ENCODE results near the gene TBX4. TPM values are rescaled to one million over a fixed set of nuclear protein-coding genes. Genes with fewer than 3 reads are reported as not detected.
A peak's percentile ranks its signal among the peaks of the same experiment; 100 is the strongest.

The TBX4 gene
- total and polyA plus RNA-seq, 9 of the 15 experiments (the other 6 are each of a cell fraction or from before 2014, with no cell fraction given), result not detected

DNA sequence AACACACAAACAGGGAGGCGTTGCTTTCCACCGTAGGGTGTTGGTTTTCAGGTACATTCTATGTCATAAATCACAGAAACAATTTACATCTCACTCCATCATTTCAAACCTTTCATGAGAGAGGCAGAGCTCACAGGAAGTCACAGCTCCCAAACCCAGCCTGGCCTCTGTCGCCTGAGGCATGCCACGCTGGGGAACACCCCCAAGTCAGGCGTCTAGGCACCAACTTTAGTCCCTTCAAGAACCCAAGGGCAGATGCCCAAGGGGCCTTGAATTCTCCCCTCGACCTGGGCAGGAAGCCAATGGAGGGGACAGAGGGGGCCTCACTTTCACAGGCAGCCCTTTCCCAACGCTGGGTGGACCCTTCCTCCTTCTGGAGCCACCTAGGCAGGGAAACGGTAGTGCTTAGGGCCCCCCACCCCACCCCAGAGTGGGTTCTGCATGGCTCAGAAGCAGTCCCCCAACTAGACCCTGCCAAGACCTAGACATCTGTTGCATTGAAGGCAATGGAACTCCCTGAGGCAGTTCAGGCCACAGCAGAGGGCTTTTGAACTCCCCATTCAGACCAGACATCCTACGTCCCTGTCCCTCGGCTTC is 10.6 kb downstream of the TBX4 start:
- Histone ChIP-seq H3K27ac (ENCODE audit: extremely low read depth, low read depth, low read length) (no peak overlapping the region), H3K4me3 (no peak overlapping the region), H3K9ac (ENCODE audit: insufficient read depth in 1 of 2, low read depth in 2 of 2, low read length in 2 of 2) (no peak overlapping the region), H4K20me1 (replicated peaks; ENCODE audit: control insufficient read depth, insufficient read depth, low read length) (0 out of 2 replicates have a peak, but pooled peaks cover 8% of the 10 kb centered on the region), H3K79me2 (ENCODE audit: control insufficient read depth, insufficient read depth, low read length) (no peaks in the 10 kb centered on the region), H2AFZ (ENCODE audit: low read depth, low read length) (no peak overlapping the region), H3K9me3 (replicated peaks; ENCODE audit: control insufficient read depth, insufficient read depth, low read depth, low read length) (no peaks in the 10 kb centered on the region), H3K36me3 (ENCODE audit: control insufficient read depth, insufficient read depth, low read length) (no peaks in the 10 kb centered on the region), H3K27me3 (ENCODE audit: control insufficient read depth in 2 of 2, insufficient read depth in 2 of 2, low read length in 2 of 2) (peaks cover 18 to 39% of the 10 kb centered on the region in 2 experiments), H3K4me2 (ENCODE audit: insufficient read depth, low read length) (no peak overlapping the region), H3K9me1 (ENCODE audit: control insufficient read depth, insufficient read depth, low read length) (peaks cover 4% of the 10 kb centered on the region), H3K4me1 (replicated peaks in 1 of 2; ENCODE audit: control insufficient read depth in 2 of 2, insufficient read depth in 2 of 2, low read length in 2 of 2) (peaks cover 1 to 22% of the 10 kb centered on the region in 2 experiments; a peak in 3 of 5 replicates)
- ATAC-seq, result no peak
- BruUV-seq (replicated peaks), result no TSS peak
- no peak for DNase-seq (ENCODE audit: extremely low read depth in 1 of 4, low spot score in 3 of 4)
- in situ Hi-C loops (cut with MboI), result no loop called here
- intact Hi-C loops (cut with micrococcal nuclease), result no loop called here
- WGBS (ENCODE audit: insufficient coverage, low coverage, missing lambda C conversion rate), result 18% methylated on average over 7 of the region's 10 CpGs
- ChIA-PET CTCF (ENCODE audit: low intra/inter-chr PET ratio) (no interaction called here), POLR2A (no interaction called here)
- TF ChIP-seq, protein P1, sequence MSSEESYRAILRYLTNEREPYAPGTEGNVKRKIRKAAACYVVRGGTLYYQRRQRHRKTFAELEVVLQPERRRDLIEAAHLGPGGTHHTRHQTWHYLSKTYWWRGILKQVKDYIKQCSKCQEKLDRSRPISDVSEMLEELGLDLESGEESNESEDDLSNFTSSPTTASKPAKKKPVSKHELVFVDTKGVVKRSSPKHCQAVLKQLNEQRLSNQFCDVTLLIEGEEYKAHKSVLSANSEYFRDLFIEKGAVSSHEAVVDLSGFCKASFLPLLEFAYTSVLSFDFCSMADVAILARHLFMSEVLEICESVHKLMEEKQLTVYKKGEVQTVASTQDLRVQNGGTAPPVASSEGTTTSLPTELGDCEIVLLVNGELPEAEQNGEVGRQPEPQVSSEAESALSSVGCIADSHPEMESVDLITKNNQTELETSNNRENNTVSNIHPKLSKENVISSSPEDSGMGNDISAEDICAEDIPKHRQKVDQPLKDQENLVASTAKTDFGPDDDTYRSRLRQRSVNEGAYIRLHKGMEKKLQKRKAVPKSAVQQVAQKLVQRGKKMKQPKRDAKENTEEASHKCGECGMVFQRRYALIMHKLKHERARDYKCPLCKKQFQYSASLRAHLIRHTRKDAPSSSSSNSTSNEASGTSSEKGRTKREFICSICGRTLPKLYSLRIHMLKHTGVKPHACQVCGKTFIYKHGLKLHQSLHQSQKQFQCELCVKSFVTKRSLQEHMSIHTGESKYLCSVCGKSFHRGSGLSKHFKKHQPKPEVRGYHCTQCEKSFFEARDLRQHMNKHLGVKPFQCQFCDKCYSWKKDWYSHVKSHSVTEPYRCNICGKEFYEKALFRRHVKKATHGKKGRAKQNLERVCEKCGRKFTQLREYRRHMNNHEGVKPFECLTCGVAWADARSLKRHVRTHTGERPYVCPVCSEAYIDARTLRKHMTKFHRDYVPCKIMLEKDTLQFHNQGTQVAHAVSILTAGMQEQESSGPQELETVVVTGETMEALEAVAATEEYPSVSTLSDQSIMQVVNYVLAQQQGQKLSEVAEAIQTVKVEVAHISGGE (CRISPR knock-in tag; IDR thresholded peaks at IDR 0.05), result peak in 1 of 3 experiments; percentile 73; a peak in 2 of 6 replicates
- TF ChIP-seq, protein P2, sequence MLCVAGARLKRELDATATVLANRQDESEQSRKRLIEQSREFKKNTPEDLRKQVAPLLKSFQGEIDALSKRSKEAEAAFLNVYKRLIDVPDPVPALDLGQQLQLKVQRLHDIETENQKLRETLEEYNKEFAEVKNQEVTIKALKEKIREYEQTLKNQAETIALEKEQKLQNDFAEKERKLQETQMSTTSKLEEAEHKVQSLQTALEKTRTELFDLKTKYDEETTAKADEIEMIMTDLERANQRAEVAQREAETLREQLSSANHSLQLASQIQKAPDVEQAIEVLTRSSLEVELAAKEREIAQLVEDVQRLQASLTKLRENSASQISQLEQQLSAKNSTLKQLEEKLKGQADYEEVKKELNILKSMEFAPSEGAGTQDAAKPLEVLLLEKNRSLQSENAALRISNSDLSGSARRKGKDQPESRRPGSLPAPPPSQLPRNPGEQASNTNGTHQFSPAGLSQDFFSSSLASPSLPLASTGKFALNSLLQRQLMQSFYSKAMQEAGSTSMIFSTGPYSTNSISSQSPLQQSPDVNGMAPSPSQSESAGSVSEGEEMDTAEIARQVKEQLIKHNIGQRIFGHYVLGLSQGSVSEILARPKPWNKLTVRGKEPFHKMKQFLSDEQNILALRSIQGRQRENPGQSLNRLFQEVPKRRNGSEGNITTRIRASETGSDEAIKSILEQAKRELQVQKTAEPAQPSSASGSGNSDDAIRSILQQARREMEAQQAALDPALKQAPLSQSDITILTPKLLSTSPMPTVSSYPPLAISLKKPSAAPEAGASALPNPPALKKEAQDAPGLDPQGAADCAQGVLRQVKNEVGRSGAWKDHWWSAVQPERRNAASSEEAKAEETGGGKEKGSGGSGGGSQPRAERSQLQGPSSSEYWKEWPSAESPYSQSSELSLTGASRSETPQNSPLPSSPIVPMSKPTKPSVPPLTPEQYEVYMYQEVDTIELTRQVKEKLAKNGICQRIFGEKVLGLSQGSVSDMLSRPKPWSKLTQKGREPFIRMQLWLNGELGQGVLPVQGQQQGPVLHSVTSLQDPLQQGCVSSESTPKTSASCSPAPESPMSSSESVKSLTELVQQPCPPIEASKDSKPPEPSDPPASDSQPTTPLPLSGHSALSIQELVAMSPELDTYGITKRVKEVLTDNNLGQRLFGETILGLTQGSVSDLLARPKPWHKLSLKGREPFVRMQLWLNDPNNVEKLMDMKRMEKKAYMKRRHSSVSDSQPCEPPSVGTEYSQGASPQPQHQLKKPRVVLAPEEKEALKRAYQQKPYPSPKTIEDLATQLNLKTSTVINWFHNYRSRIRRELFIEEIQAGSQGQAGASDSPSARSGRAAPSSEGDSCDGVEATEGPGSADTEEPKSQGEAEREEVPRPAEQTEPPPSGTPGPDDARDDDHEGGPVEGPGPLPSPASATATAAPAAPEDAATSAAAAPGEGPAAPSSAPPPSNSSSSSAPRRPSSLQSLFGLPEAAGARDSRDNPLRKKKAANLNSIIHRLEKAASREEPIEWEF (CRISPR knock-in tag; IDR thresholded peaks at IDR 0.05), result no peak
- FAIRE-seq, result no peak

Measured in K562 (cell line).